Endothelial cell of umbilical vein (primary cell): ENCODE measurements around the gene EPC2. TPM values are rescaled to one million over a fixed set of nuclear protein-coding genes. Genes with fewer than 3 reads are reported as not detected.

Experiments
- BruUV-seq: library from RNA; stranded (reverse); fragments of 400-500 nt; replicated peaks from 2 replicates; lab custom pipeline; 2021; lab: Mats Ljungman, UMichigan
- CTCF ChIA-PET: fragments of 300-600, 350-600 bp; sonication (Branson Sonifier 250); formaldehyde crosslinking; loops from one replicate; lab custom pipeline; 2021; ENCODE audit warnings: antibody characterized with exemption, inconsistent platforms; lab: Charles Lee
- POLR2A ChIA-PET: fragments of 300-600, 350-600 bp; sonication (Branson Sonifier 250); formaldehyde crosslinking; loops from one replicate; lab custom pipeline; 2021; ENCODE audit warnings: antibody characterized with exemption, inconsistent platforms; lab: Charles Lee
- DNase-seq: peaks from one replicate; pipeline ENCODE4 v3.0.0-alpha.2; 2011; ENCODE audit warnings: low read depth, low spot score
- FAIRE-seq: peaks from 2 replicates; lab custom pipeline; 2011; peaks lifted over from hg19 to GRCh38; lab: Jason Lieb, UNC
- H2AFZ ChIP-seq: 2 replicates; pipeline ENCODE4 v1.6.0; 2012; ENCODE audit warnings: low read depth, low read length, control low read depth, inconsistent platforms
- H3K27ac ChIP-seq: 2 replicates; pipeline ENCODE4 v1.5.1; 2011; ENCODE audit warnings: low read depth, mild to moderate bottlenecking, control low read depth, low read length, moderate library complexity; ENCODE audit not compliant: insufficient read depth
- H3K27me3 ChIP-seq, 2 experiments: 2 replicates each; pipeline versions ENCODE4 v1.6.0 to v1.6.1; 2011; ENCODE audit warnings: low read length in 2 of 2, mixed read lengths in 1 of 2; ENCODE audit not compliant: control insufficient read depth in 2 of 2, insufficient read depth in 2 of 2
- H3K36me3 ChIP-seq, 2 experiments: 2 replicates in 1 of 2; 3 replicates in 1 of 2; pipeline ENCODE4 v1.5.1; 2011; ENCODE audit warnings: low read length in 2 of 2, mild to moderate bottlenecking in 1 of 2, moderate library complexity in 1 of 2; ENCODE audit not compliant: control insufficient read depth in 2 of 2, insufficient read depth in 2 of 2; ENCODE audit errors: extremely low read depth in 1 of 2
- H3K4me1 ChIP-seq: 3 replicates; pipeline ENCODE4 v1.5.1; 2011; ENCODE audit warnings: mild to moderate bottlenecking, low read length; ENCODE audit not compliant: control insufficient read depth, insufficient read depth; ENCODE audit errors: extremely low read depth
- H3K4me2 ChIP-seq: 2 replicates; pipeline ENCODE4 v1.6.1; 2011; ENCODE audit warnings: low read length, control low read depth, mixed read lengths; ENCODE audit not compliant: insufficient read depth
- H3K4me3 ChIP-seq, 3 experiments: fragments of 200-600 bp in 1 of 3; sonication (generic), shearing (Covaris generic) in 1 of 3; replicated peaks in 1 of 3; 2 replicates each; pipeline ENCODE4 v1.5.1; 2011 to 2016; ENCODE audit warnings: control low read depth in 3 of 3, low read length in 3 of 3, mild to moderate bottlenecking in 2 of 3, inconsistent platforms in 1 of 3, low read depth in 1 of 3, moderate library complexity in 1 of 3; ENCODE audit not compliant: insufficient read depth in 1 of 3
- H3K79me2 ChIP-seq: 2 replicates; pipeline ENCODE4 v1.6.0; 2012; ENCODE audit warnings: low read length, inconsistent platforms; ENCODE audit not compliant: control insufficient read depth, insufficient read depth
- H3K9ac ChIP-seq: replicated peaks from 2 replicates; pipeline ENCODE3; 2011; ENCODE audit warnings: low read length, control low read depth; ENCODE audit not compliant: insufficient read depth; ENCODE audit errors: extremely low read depth
- H3K9me1 ChIP-seq: replicated peaks from 3 replicates; pipeline ENCODE4 v1.6.0; 2011; ENCODE audit warnings: mild to moderate bottlenecking, low read length; ENCODE audit not compliant: control insufficient read depth, insufficient read depth; ENCODE audit errors: extremely low read depth
- H3K9me3 ChIP-seq: replicated peaks from 2 replicates; pipeline ENCODE4 v1.5.1; 2012; ENCODE audit warnings: low read length, inconsistent platforms; ENCODE audit not compliant: control insufficient read depth, insufficient read depth
- H4K20me1 ChIP-seq: replicated peaks from 2 replicates; pipeline ENCODE3; 2011; ENCODE audit warnings: mild to moderate bottlenecking, low read length; ENCODE audit not compliant: control insufficient read depth, insufficient read depth; ENCODE audit errors: extremely low read depth
- CTCF ChIP-seq, 2 donors: IDR thresholded peaks; 1 replicate in 1 of 2; 2 replicates in 1 of 2; pipeline ENCODE4 v1.5.1; 2011; ENCODE audit warnings: low read length in 2 of 2, mild to moderate bottlenecking in 2 of 2, moderate library complexity in 2 of 2, control low read depth in 1 of 2, inconsistent platforms in 1 of 2, low read depth in 1 of 2; ENCODE audit not compliant: insufficient read depth in 1 of 2; ENCODE audit errors: extremely low read depth in 1 of 2
- EZH2 ChIP-seq: IDR thresholded peaks from 2 replicates; pipeline ENCODE4 v1.6.1; 2012; ENCODE audit warnings: borderline replicate concordance, low read depth, mild to moderate bottlenecking, moderate library complexity, low read length, inconsistent platforms; ENCODE audit not compliant: severe bottlenecking
- FOS ChIP-seq: IDR thresholded peaks from 2 replicates; pipeline ENCODE4 v1.6.1; 2011; ENCODE audit warnings: mild to moderate bottlenecking, low read length, moderate library complexity, borderline replicate concordance; ENCODE audit not compliant: insufficient read depth
- GATA2 ChIP-seq: IDR thresholded peaks from 2 replicates; pipeline ENCODE4 v1.7.0; 2011; ENCODE audit warnings: low read depth, mild to moderate bottlenecking, moderate library complexity, mixed read lengths, low read length; ENCODE audit not compliant: insufficient read length, insufficient read depth
- JUN ChIP-seq: IDR thresholded peaks from 2 replicates; pipeline ENCODE4 v1.6.1; 2011; ENCODE audit warnings: borderline replicate concordance, low read depth; ENCODE audit not compliant: insufficient read length, insufficient read depth
- MAX ChIP-seq: IDR thresholded peaks from 2 replicates; pipeline ENCODE4 v1.6.1; 2011; ENCODE audit not compliant: insufficient read depth, insufficient read length
- MYC ChIP-seq: IDR thresholded peaks from one replicate; pipeline ENCODE4 v1.6.1; 2011; ENCODE audit warnings: mild to moderate bottlenecking, low read depth, low read length
- POLR2A ChIP-seq: IDR thresholded peaks from 2 replicates; pipeline ENCODE4 v1.6.1; 2012; ENCODE audit warnings: low read depth, mild to moderate bottlenecking, control low read depth, low read length
- POLR2AphosphoS5 ChIP-seq: IDR thresholded peaks from 2 replicates; pipeline ENCODE4 v1.6.1; 2012; ENCODE audit warnings: low read depth, mild to moderate bottlenecking, control low read depth, low read length, moderate library complexity; ENCODE audit not compliant: insufficient read depth
- dilution Hi-C: fragments of 300-500 bp; cut with MboI; formaldehyde crosslinking; loops from one replicate; pipeline ENCODE4 v1.15.0; 2019; ENCODE audit warnings: low sequenced_read_pairs; ENCODE audit not compliant: extremely low pct_ligation_motif_present
- intact Hi-C: fragments of 100-400 bp; cut with micrococcal nuclease; formaldehyde crosslinking; loops from one replicate; pipeline ENCODE4 v1.10.0; 2022
- polyA plus RNA-seq, 4 experiments: library from polyadenylated mRNA; depleted of rRNA in 3 of 4; stranded (reverse) in 3 of 4; unstranded in 1 of 4; fragments of >200 nt; gene quantifications; 2 replicates each; pipeline versions ENCODE4 v1.2.1 to v1.2.3, GENCODE V29; 2011 to 2012; ENCODE audit warnings: missing spikeins in 1 of 4
- total RNA-seq: library from RNA; stranded (reverse); gene quantifications from 2 replicates; pipeline ENCODE4 v1.2.3, GENCODE V29; 2021

EPC2 gene
- total and polyA plus RNA-seq, 2 donors (not counting 3 experiments of a cell fraction or from before 2014, with no cell fraction given), result 15.1 to 25.2 TPM

- Histone ChIP-seq H3K9ac (no peak overlapping the region), H4K20me1 (no peaks in the 10 kb centered on the region), H3K9me1 (no peaks in the 10 kb centered on the region), H3K27me3 (peaks cover 0 to under 1% of the 10 kb centered on the region in 2 experiments), H3K79me2 (no peaks in the 10 kb centered on the region), H3K4me1 (no peaks in the 10 kb centered on the region), H3K9me3 (no peaks in the 10 kb centered on the region), H3K27ac (no peak overlapping the region), H2AFZ (no peak overlapping the region), H3K36me3 (no peaks in the 10 kb centered on the region), H3K4me2 (no peak overlapping the region), H3K4me3 (no peak overlapping the region)
- FAIRE-seq (no peak), DNase-seq (peak; percentile 23)
- no TSS peak for BruUV-seq
- no peak for TF ChIP-seq MAX
- TF ChIP-seq GATA2, result no peak
- no peak for TF ChIP-seq JUN
- TF ChIP-seq MYC, result no peak
- no peak for TF ChIP-seq FOS
- TF ChIP-seq POLR2AphosphoS5, result no peak
- no peak for TF ChIP-seq EZH2
- TF ChIP-seq POLR2A, result no peak
- no peak for TF ChIP-seq CTCF (IDR thresholded peaks at IDR 0.05; ENCODE audit: extremely low read depth in 1 of 2, insufficient read depth in 1 of 2, low read depth in 1 of 2, low read length in 2 of 2)
- intact Hi-C loops, result no loop called here
- ChIA-PET POLR2A (no interaction called here), CTCF (no interaction called here)
- dilution Hi-C loops, result no loop called here
Measured at GRCh38 chr2:148802448-148803220, 158.1 kb downstream of the EPC2 start.
